ENCODE measurements around the gene PPP3R1. TPM values are rescaled to one million over a fixed set of nuclear protein-coding genes. Genes with fewer than 3 reads are reported as not detected.
A peak's percentile ranks its signal among the peaks of the same experiment; 100 is the strongest.

The PPP3R1 gene
- total RNA-seq, 1 experiment from 2014 or later = 55.9 TPM

GRCh38 chr2:68290901-68291300, 38.6 kb upstream of the PPP3R1 start:
- no peaks in the 10 kb centered on the region for H3K79me2 ChIP-seq (ENCODE audit: low read length)
- H3K9me2 ChIP-seq (replicated peaks; ENCODE audit: insufficient read depth, low read length) = no peaks in the 10 kb centered on the region
- H2AFZ ChIP-seq (ENCODE audit: low read length) = no peak overlapping the region; the same call in 1 of the 2 replicates
- H3K9me3 ChIP-seq (ENCODE audit: low read length) = no peaks in the 10 kb centered on the region
- H3K27me3 ChIP-seq (ENCODE audit: low read length) = no peaks in the 10 kb centered on the region
- H3K4me2 ChIP-seq (ENCODE audit: low read depth, low read length, poor library complexity, severe bottlenecking) = no peak overlapping the region
- peaks cover 17% of the 10 kb centered on the region for H3K4me1 ChIP-seq (ENCODE audit: low read length)
- no peaks in the 10 kb centered on the region for H4K20me1 ChIP-seq (ENCODE audit: insufficient read depth, low read depth, low read length)
- H3K9ac ChIP-seq (ENCODE audit: low read length) = no peak overlapping the region
- H3K27ac ChIP-seq (ENCODE audit: low read length) = no peak overlapping the region
- DNase-seq = no peak
- no peaks in the 10 kb centered on the region for H3K36me3 ChIP-seq (ENCODE audit: insufficient read depth, low read length)
- no peak overlapping the region for H3K4me3 ChIP-seq (ENCODE audit: low read length)

- Histone ChIP-seq H2AFZ (ENCODE audit: low read length) (no peak overlapping the region), H3K4me1 (ENCODE audit: low read length) (peaks cover 5% of the 10 kb centered on the region; the same call in 1 of the 2 replicates), H3K27ac (ENCODE audit: low read length) (no peak overlapping the region), H3K79me2 (ENCODE audit: low read length) (no peaks in the 10 kb centered on the region), H3K4me2 (ENCODE audit: low read depth, low read length, poor library complexity, severe bottlenecking) (no peak overlapping the region), H3K27me3 (ENCODE audit: low read length) (no peaks in the 10 kb centered on the region), H3K9me3 (ENCODE audit: low read length) (no peaks in the 10 kb centered on the region), H4K20me1 (ENCODE audit: insufficient read depth, low read depth, low read length) (no peaks in the 10 kb centered on the region), H3K9ac (ENCODE audit: low read length) (no peak overlapping the region), H3K4me3 (ENCODE audit: low read length) (no peak overlapping the region), H3K9me2 (replicated peaks; ENCODE audit: insufficient read depth, low read length) (no peaks in the 10 kb centered on the region), H3K36me3 (ENCODE audit: insufficient read depth, low read length) (no peaks in the 10 kb centered on the region)
- DNase-seq = no peak
These were observed 35.5 kb upstream of the PPP3R1 start for GRCh38 chr2:68287580-68288441.

- H2AFZ ChIP-seq (ENCODE audit: low read length) = no peak overlapping the region
- no peak overlapping the region for H3K9ac ChIP-seq (ENCODE audit: low read length)
- no peaks in the 10 kb centered on the region for H3K9me2 ChIP-seq (replicated peaks; ENCODE audit: insufficient read depth, low read length)
- no peak overlapping the region for H3K27ac ChIP-seq (ENCODE audit: low read length)
- peaks cover 8% of the 10 kb centered on the region; the same call in 1 of the 2 replicates for H3K4me1 ChIP-seq (ENCODE audit: low read length)
- no peaks in the 10 kb centered on the region for H4K20me1 ChIP-seq (ENCODE audit: insufficient read depth, low read depth, low read length)
- H3K27me3 ChIP-seq (ENCODE audit: low read length) = no peaks in the 10 kb centered on the region
- no peak for DNase-seq
- no peak overlapping the region for H3K4me3 ChIP-seq (ENCODE audit: low read length)
- no peaks in the 10 kb centered on the region for H3K9me3 ChIP-seq (ENCODE audit: low read length)
- H3K36me3 ChIP-seq (ENCODE audit: insufficient read depth, low read length) = no peaks in the 10 kb centered on the region
- H3K79me2 ChIP-seq (ENCODE audit: low read length) = no peaks in the 10 kb centered on the region
- no peak overlapping the region for H3K4me2 ChIP-seq (ENCODE audit: low read depth, low read length, poor library complexity, severe bottlenecking)
These were observed 32.6 kb upstream of the PPP3R1 start for GRCh38 chr2:68284896-68285295.

GRCh38 chr2:68283419-68283812, 31.1 kb upstream of the PPP3R1 start:
- no peaks in the 10 kb centered on the region for H3K79me2 ChIP-seq (ENCODE audit: low read length)
- H4K20me1 ChIP-seq (ENCODE audit: insufficient read depth, low read depth, low read length) = no peaks in the 10 kb centered on the region
- H3K9me2 ChIP-seq (replicated peaks; ENCODE audit: insufficient read depth, low read length) = no peaks in the 10 kb centered on the region
- no peaks in the 10 kb centered on the region for H3K27me3 ChIP-seq (ENCODE audit: low read length)
- peaks cover 6% of the 10 kb centered on the region; the same call in 1 of the 2 replicates for H3K4me1 ChIP-seq (ENCODE audit: low read length)
- H3K4me3 ChIP-seq (ENCODE audit: low read length) = no peak overlapping the region
- no peak overlapping the region for H3K4me2 ChIP-seq (ENCODE audit: low read depth, low read length, poor library complexity, severe bottlenecking)
- no peak overlapping the region for H2AFZ ChIP-seq (ENCODE audit: low read length)
- no peak for DNase-seq
- H3K9ac ChIP-seq (ENCODE audit: low read length) = no peak overlapping the region
- no peaks in the 10 kb centered on the region for H3K36me3 ChIP-seq (ENCODE audit: insufficient read depth, low read length)
- H3K27ac ChIP-seq (ENCODE audit: low read length) = no peak overlapping the region
- H3K9me3 ChIP-seq (ENCODE audit: low read length) = no peaks in the 10 kb centered on the region

GRCh38 chr2:68282811-68283418, 30.6 kb upstream of the PPP3R1 start:
- H3K9me3 ChIP-seq (ENCODE audit: low read length) = no peaks in the 10 kb centered on the region
- peak overlapping the region; percentile 29 for H3K4me2 ChIP-seq (ENCODE audit: low read depth, low read length, poor library complexity, severe bottlenecking)
- no peak overlapping the region for H3K9ac ChIP-seq (ENCODE audit: low read length)
- H4K20me1 ChIP-seq (ENCODE audit: insufficient read depth, low read depth, low read length) = no peaks in the 10 kb centered on the region
- H3K9me2 ChIP-seq (replicated peaks; ENCODE audit: insufficient read depth, low read length) = no peaks in the 10 kb centered on the region
- H3K79me2 ChIP-seq (ENCODE audit: low read length) = no peaks in the 10 kb centered on the region
- peaks cover 3% of the 10 kb centered on the region; the same call in 1 of the 2 replicates for H3K4me1 ChIP-seq (ENCODE audit: low read length)
- no peaks in the 10 kb centered on the region for H3K36me3 ChIP-seq (ENCODE audit: insufficient read depth, low read length)
- no peak overlapping the region for H3K4me3 ChIP-seq (ENCODE audit: low read length)
- H3K27ac ChIP-seq (ENCODE audit: low read length) = no peak overlapping the region
- no peak overlapping the region for H2AFZ ChIP-seq (ENCODE audit: low read length)
- H3K27me3 ChIP-seq (ENCODE audit: low read length) = no peaks in the 10 kb centered on the region
- peak; percentile 80 for DNase-seq

- Histone ChIP-seq H3K9me3 (ENCODE audit: low read length) (no peaks in the 10 kb centered on the region), H3K4me1 (ENCODE audit: low read length) (peaks cover 3% of the 10 kb centered on the region; the same call in 1 of the 2 replicates), H3K27ac (ENCODE audit: low read length) (no peak overlapping the region), H2AFZ (ENCODE audit: low read length) (no peak overlapping the region), H3K9me2 (replicated peaks; ENCODE audit: insufficient read depth, low read length) (no peaks in the 10 kb centered on the region), H3K36me3 (ENCODE audit: insufficient read depth, low read length) (no peaks in the 10 kb centered on the region), H3K27me3 (ENCODE audit: low read length) (no peaks in the 10 kb centered on the region), H3K4me2 (ENCODE audit: low read depth, low read length, poor library complexity, severe bottlenecking) (no peak overlapping the region), H3K4me3 (ENCODE audit: low read length) (no peak overlapping the region), H3K9ac (ENCODE audit: low read length) (no peak overlapping the region), H3K79me2 (ENCODE audit: low read length) (no peaks in the 10 kb centered on the region), H4K20me1 (ENCODE audit: insufficient read depth, low read depth, low read length) (no peaks in the 10 kb centered on the region)
- no peak for DNase-seq
These were observed 28.5 kb upstream of the PPP3R1 start for GRCh38 chr2:68280796-68281195.

GRCh38 chr2:68280348-68280747, 28.0 kb upstream of the PPP3R1 start:
- Histone ChIP-seq H3K9me3 (ENCODE audit: low read length) (no peaks in the 10 kb centered on the region), H3K27ac (ENCODE audit: low read length) (no peak overlapping the region), H3K4me1 (ENCODE audit: low read length) (peaks cover 3% of the 10 kb centered on the region; the same call in 1 of the 2 replicates), H3K4me3 (ENCODE audit: low read length) (no peak overlapping the region), H4K20me1 (ENCODE audit: insufficient read depth, low read depth, low read length) (no peaks in the 10 kb centered on the region), H3K27me3 (ENCODE audit: low read length) (no peaks in the 10 kb centered on the region), H3K79me2 (ENCODE audit: low read length) (no peaks in the 10 kb centered on the region), H2AFZ (ENCODE audit: low read length) (no peak overlapping the region), H3K9ac (ENCODE audit: low read length) (no peak overlapping the region), H3K9me2 (replicated peaks; ENCODE audit: insufficient read depth, low read length) (no peaks in the 10 kb centered on the region), H3K4me2 (ENCODE audit: low read depth, low read length, poor library complexity, severe bottlenecking) (no peak overlapping the region), H3K36me3 (ENCODE audit: insufficient read depth, low read length) (no peaks in the 10 kb centered on the region)
- DNase-seq = no peak

- Histone ChIP-seq H3K4me2 (ENCODE audit: low read depth, low read length, poor library complexity, severe bottlenecking) (no peak overlapping the region), H3K27me3 (ENCODE audit: low read length) (no peaks in the 10 kb centered on the region), H3K9me3 (ENCODE audit: low read length) (no peaks in the 10 kb centered on the region), H3K9me2 (replicated peaks; ENCODE audit: insufficient read depth, low read length) (no peaks in the 10 kb centered on the region), H3K27ac (ENCODE audit: low read length) (no peak overlapping the region), H4K20me1 (ENCODE audit: insufficient read depth, low read depth, low read length) (no peaks in the 10 kb centered on the region), H3K36me3 (ENCODE audit: insufficient read depth, low read length) (no peaks in the 10 kb centered on the region), H3K4me3 (ENCODE audit: low read length) (no peak overlapping the region), H3K9ac (ENCODE audit: low read length) (no peak overlapping the region), H3K4me1 (ENCODE audit: low read length) (peaks cover 3% of the 10 kb centered on the region; the same call in 1 of the 2 replicates), H3K79me2 (ENCODE audit: low read length) (no peaks in the 10 kb centered on the region), H2AFZ (ENCODE audit: low read length) (no peak overlapping the region)
- no peak for DNase-seq
These were observed 27.4 kb upstream of the PPP3R1 start for GRCh38 chr2:68279691-68280090.

All from Karpas-422 (cell line).